HCT116 (cell line): ENCODE results near the gene GABRA4.

ENCODE experiments used
- ELF1 ChIP-seq: IDR thresholded peaks from 2 replicates; pipeline ENCODE4 v1.6.1; 2012; ENCODE audit warnings: low read depth, borderline replicate concordance
- EZH2 ChIP-seq: fragments of 200-600 bp; sonication (generic); IDR thresholded peaks from 2 replicates; pipeline ENCODE4 v1.6.1; 2017; ENCODE audit warnings: antibody characterized with exemption, mixed run types
- EZH2phosphoT487 ChIP-seq: fragments of 200-600 bp; IDR thresholded peaks from 2 replicates; pipeline ENCODE4 v1.6.1; 2018; ENCODE audit warnings: antibody characterized with exemption, borderline replicate concordance
- POLR2A ChIP-seq: IDR thresholded peaks from 2 replicates; pipeline ENCODE4 v1.7.0; 2011; ENCODE audit warnings: borderline replicate concordance; ENCODE audit not compliant: insufficient read depth, insufficient read length; ENCODE audit errors: extremely low read depth
- POLR2AphosphoS5 ChIP-seq: IDR thresholded peaks from 2 replicates; pipeline ENCODE4 v1.6.1; 2011; ENCODE audit warnings: mild to moderate bottlenecking, low read depth, low read length, moderate library complexity
- RAD21 ChIP-seq: IDR thresholded peaks from 2 replicates; pipeline ENCODE4 v1.6.1; 2012; ENCODE audit warnings: low read depth, mild to moderate bottlenecking
- TF ChIP-seq, protein P1 (sequence below), 3 experiments: fragments of 200-600 bp in 1 of 3; sonication (generic) in 1 of 3; IDR thresholded peaks in 2 of 3; conservative IDR thresholded peaks in 1 of 3; 2 replicates each; pipeline ENCODE4 v1.5.1; 2012 to 2017; ENCODE audit warnings: low read depth in 2 of 3, low read length in 2 of 3, antibody characterized with exemption in 1 of 3, borderline replicate concordance in 1 of 3, control low read depth in 1 of 3, mild to moderate bottlenecking in 1 of 3, mixed read lengths in 1 of 3, mixed run types in 1 of 3, moderate library complexity in 1 of 3; ENCODE audit not compliant: insufficient read depth in 1 of 3
- TF ChIP-seq, protein P2 (sequence below): IDR thresholded peaks from 2 replicates; pipeline ENCODE4 v1.6.1; 2012
- TF ChIP-seq, protein P3 (sequence below): IDR thresholded peaks from 2 replicates; pipeline ENCODE4 v1.6.1; 2012; ENCODE audit warnings: low read depth

DNA sequence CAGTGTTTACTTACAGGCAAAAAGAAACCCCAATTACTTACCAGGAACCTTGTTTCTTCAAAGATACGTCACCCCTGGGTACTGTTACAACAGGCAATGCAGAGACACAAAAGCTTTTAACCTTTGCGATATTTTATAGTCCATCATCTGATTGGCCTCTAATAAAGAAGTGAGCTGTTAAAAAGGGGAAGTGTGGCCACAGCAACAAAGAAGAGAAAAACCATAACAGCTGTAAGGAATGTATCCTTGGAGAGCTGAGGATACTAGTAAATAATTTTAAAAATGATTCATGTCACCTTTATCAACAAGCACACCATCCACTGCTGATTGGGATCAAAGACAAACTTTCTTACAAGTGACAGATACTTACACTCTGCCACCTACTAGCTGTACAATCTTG, 14.1 kb downstream of the GABRA4 start:
- TF ChIP-seq EZH2phosphoT487 (no peak), POLR2AphosphoS5 (no peak), RAD21 (no peak), ELF1 (no peak), EZH2 (no peak), POLR2A (no peak)
- TF ChIP-seq, protein P1, sequence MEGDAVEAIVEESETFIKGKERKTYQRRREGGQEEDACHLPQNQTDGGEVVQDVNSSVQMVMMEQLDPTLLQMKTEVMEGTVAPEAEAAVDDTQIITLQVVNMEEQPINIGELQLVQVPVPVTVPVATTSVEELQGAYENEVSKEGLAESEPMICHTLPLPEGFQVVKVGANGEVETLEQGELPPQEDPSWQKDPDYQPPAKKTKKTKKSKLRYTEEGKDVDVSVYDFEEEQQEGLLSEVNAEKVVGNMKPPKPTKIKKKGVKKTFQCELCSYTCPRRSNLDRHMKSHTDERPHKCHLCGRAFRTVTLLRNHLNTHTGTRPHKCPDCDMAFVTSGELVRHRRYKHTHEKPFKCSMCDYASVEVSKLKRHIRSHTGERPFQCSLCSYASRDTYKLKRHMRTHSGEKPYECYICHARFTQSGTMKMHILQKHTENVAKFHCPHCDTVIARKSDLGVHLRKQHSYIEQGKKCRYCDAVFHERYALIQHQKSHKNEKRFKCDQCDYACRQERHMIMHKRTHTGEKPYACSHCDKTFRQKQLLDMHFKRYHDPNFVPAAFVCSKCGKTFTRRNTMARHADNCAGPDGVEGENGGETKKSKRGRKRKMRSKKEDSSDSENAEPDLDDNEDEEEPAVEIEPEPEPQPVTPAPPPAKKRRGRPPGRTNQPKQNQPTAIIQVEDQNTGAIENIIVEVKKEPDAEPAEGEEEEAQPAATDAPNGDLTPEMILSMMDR (IDR thresholded peaks at IDR 0.05 in 2 of 3, conservative IDR thresholded peaks at IDR 0.05 in 1 of 3; ENCODE audit: borderline replicate concordance in 1 of 3, insufficient read depth in 1 of 3, low read depth in 2 of 3, low read length in 2 of 3): no peak
- TF ChIP-seq, protein P2, sequence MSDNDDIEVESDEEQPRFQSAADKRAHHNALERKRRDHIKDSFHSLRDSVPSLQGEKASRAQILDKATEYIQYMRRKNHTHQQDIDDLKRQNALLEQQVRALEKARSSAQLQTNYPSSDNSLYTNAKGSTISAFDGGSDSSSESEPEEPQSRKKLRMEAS: no peak
- TF ChIP-seq, protein P3, sequence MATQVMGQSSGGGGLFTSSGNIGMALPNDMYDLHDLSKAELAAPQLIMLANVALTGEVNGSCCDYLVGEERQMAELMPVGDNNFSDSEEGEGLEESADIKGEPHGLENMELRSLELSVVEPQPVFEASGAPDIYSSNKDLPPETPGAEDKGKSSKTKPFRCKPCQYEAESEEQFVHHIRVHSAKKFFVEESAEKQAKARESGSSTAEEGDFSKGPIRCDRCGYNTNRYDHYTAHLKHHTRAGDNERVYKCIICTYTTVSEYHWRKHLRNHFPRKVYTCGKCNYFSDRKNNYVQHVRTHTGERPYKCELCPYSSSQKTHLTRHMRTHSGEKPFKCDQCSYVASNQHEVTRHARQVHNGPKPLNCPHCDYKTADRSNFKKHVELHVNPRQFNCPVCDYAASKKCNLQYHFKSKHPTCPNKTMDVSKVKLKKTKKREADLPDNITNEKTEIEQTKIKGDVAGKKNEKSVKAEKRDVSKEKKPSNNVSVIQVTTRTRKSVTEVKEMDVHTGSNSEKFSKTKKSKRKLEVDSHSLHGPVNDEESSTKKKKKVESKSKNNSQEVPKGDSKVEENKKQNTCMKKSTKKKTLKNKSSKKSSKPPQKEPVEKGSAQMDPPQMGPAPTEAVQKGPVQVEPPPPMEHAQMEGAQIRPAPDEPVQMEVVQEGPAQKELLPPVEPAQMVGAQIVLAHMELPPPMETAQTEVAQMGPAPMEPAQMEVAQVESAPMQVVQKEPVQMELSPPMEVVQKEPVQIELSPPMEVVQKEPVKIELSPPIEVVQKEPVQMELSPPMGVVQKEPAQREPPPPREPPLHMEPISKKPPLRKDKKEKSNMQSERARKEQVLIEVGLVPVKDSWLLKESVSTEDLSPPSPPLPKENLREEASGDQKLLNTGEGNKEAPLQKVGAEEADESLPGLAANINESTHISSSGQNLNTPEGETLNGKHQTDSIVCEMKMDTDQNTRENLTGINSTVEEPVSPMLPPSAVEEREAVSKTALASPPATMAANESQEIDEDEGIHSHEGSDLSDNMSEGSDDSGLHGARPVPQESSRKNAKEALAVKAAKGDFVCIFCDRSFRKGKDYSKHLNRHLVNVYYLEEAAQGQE: no peak
